ENCODE results near the gene SF3B1.
A peak's percentile ranks its signal among the peaks of the same experiment; 100 is the strongest.
"Not testable (repeated sequence)": the region's sequence is repeated elsewhere in the genome, so short reads cannot be mapped to it uniquely, and the experiment has no call there.

The SF3B1 gene

GRCh38 chr2:197432527-197432926 is 2.3 kb downstream of the SF3B1 start:
- DNase-seq = not testable (repeated sequence)

GRCh38 chr2:197431858-197432257 is 3.0 kb downstream of the SF3B1 start:
- no peak for DNase-seq

GRCh38 chr2:197427986-197428385 is 6.8 kb downstream of the SF3B1 start:
- DNase-seq = no peak

GRCh38 chr2:197426723-197427603 is 7.9 kb downstream of the SF3B1 start:
- DNase-seq = no peak

- DNase-seq = no peak
Observed at GRCh38 chr2:197425550-197425949, 9.3 kb downstream of the SF3B1 start.

GRCh38 chr2:197423307-197423706 is 11.5 kb downstream of the SF3B1 start:
- no peak for DNase-seq

GRCh38 chr2:197419438-197419837 is 15.4 kb downstream of the SF3B1 start:
- no peak for DNase-seq

- no peak for DNase-seq
Observed at GRCh38 chr2:197416268-197416667, 18.6 kb downstream of the SF3B1 start.

- no peak for DNase-seq
Observed at GRCh38 chr2:197414515-197414914, 20.3 kb downstream of the SF3B1 start.

- DNase-seq = no peak
Observed at GRCh38 chr2:197414039-197414438, 20.8 kb downstream of the SF3B1 start.

GRCh38 chr2:197405582-197405981 is 29.2 kb downstream of the SF3B1 start:
- DNase-seq = no peak

GRCh38 chr2:197399887-197400540 is 34.8 kb downstream of the SF3B1 start:
- DNase-seq = no peak

GRCh38 chr2:197398913-197399312 is 35.9 kb downstream of the SF3B1 start:
- DNase-seq = no peak

- no peak for DNase-seq
Observed at GRCh38 chr2:197391220-197391717, 43.6 kb downstream of the SF3B1 start.

- no peak for DNase-seq
Observed at GRCh38 chr2:197388866-197389587, 45.8 kb downstream of the SF3B1 start.

- DNase-seq = no peak
Observed at GRCh38 chr2:197387179-197387578, 47.6 kb downstream of the SF3B1 start.

GRCh38 chr2:197386242-197386641 is 48.6 kb downstream of the SF3B1 start:
- no peak for DNase-seq

- DNase-seq = no peak
Observed at GRCh38 chr2:197383825-197384224, 51.0 kb downstream of the SF3B1 start.

GRCh38 chr2:197381641-197382040 is 53.2 kb downstream of the SF3B1 start:
- no peak for DNase-seq

- not testable (repeated sequence) for DNase-seq
Observed at GRCh38 chr2:197379918-197380309, 54.9 kb downstream of the SF3B1 start.

- not testable (repeated sequence) for DNase-seq
Observed at GRCh38 chr2:197379308-197379917, 55.4 kb downstream of the SF3B1 start.

- DNase-seq = peak; percentile 60
Observed at GRCh38 chr2:197378494-197379307, 56.1 kb downstream of the SF3B1 start.

All from activated CD4-positive, CD25-positive, alpha-beta regulatory T cell treated with anti-CD3 and anti-CD28 coated beads, Interleukin-2, amount 50 U/mL, for 72 hours (primary cell).